WTC11 (cell line): Measurements from ENCODE around the gene PRKCG. TPM values are rescaled to one million over a fixed set of nuclear protein-coding genes. Genes with fewer than 3 reads are reported as not detected.

ENCODE experiments used
- ATAC-seq: fragments of 200-7000 bp; cut with Tn5 transposase; 2 replicates; pipeline ENCODE4 v1.10.0; 2021; ENCODE audit warnings: mild to moderate bottlenecking, moderate library complexity
- CTCF ChIA-PET: fragments of 300-600 bp; sonication (Branson Sonifier 250); formaldehyde crosslinking; loops from one replicate; lab custom pipeline; 2021; ENCODE audit warnings: antibody characterized with exemption; lab: Charles Lee
- POLR2A ChIA-PET: fragments of 350-600 bp; sonication (Branson Sonifier 250); formaldehyde crosslinking; loops from one replicate; lab custom pipeline; 2021; ENCODE audit warnings: antibody characterized with exemption; lab: Charles Lee
- DNase-seq: peaks from one replicate; pipeline ENCODE4 v3.0.0; 2021; ENCODE audit warnings: low spot score
- H3K27ac Mint-ChIP-seq: 2 replicates; pipeline ENCODE4 v1.8.0; 2021; ENCODE audit warnings: mixed read lengths
- H3K27me3 Mint-ChIP-seq: 2 replicates; pipeline ENCODE4 v1.8.0; 2021; ENCODE audit warnings: low read depth, mild to moderate bottlenecking, moderate library complexity, mixed read lengths
- H3K36me3 Mint-ChIP-seq: 2 replicates; pipeline ENCODE4 v1.8.0; 2021; ENCODE audit warnings: mixed read lengths
- H3K4me1 Mint-ChIP-seq: 2 replicates; pipeline ENCODE4 v1.8.0; 2022; ENCODE audit warnings: mixed read lengths
- H3K4me3 Mint-ChIP-seq: 2 replicates; pipeline ENCODE4 v1.8.0; 2021; ENCODE audit warnings: mild to moderate bottlenecking, moderate library complexity, mixed read lengths
- H3K9me3 Mint-ChIP-seq: 2 replicates; pipeline ENCODE4 v1.8.0; 2021; ENCODE audit warnings: mixed read lengths
- CBFB ChIP-seq: sonication (generic); formaldehyde crosslinking; IDR thresholded peaks from 2 replicates; pipeline ENCODE4 v1.8.1; 2022; ENCODE audit warnings: mild to moderate bottlenecking, low read depth, missing genetic modification reagents
- CREM ChIP-seq: sonication (generic); formaldehyde crosslinking; IDR thresholded peaks from 2 replicates; pipeline ENCODE4 v1.8.1; 2022; ENCODE audit warnings: mild to moderate bottlenecking, missing genetic modification reagents, moderate library complexity
- ESRRA ChIP-seq: sonication (generic); formaldehyde crosslinking; IDR thresholded peaks from 2 replicates; pipeline ENCODE4 v1.8.1; 2022; ENCODE audit warnings: mild to moderate bottlenecking, missing genetic modification reagents, borderline replicate concordance
- GABPB1 ChIP-seq: sonication (generic); formaldehyde crosslinking; IDR thresholded peaks from 2 replicates; pipeline ENCODE4 v1.8.1; 2023; ENCODE audit warnings: mild to moderate bottlenecking, missing genetic modification reagents
- MAX ChIP-seq: sonication (generic); formaldehyde crosslinking; IDR thresholded peaks from 2 replicates; pipeline ENCODE4 v1.8.0; 2022; ENCODE audit warnings: mild to moderate bottlenecking, missing genetic modification reagents
- SMAD3 ChIP-seq: sonication (generic); formaldehyde crosslinking; IDR thresholded peaks from 2 replicates; pipeline ENCODE4 v1.8.0; 2022; ENCODE audit warnings: missing genetic modification reagents, mild to moderate bottlenecking, borderline replicate concordance
- SOX15 ChIP-seq: fragments of 250-450 bp; sonication (Bioruptor Pico); IDR thresholded peaks from 2 replicates; pipeline ENCODE4 v1.9.0; 2021; ENCODE audit warnings: mild to moderate bottlenecking
- STAT6 ChIP-seq: sonication (generic); formaldehyde crosslinking; conservative IDR thresholded peaks from 2 replicates; pipeline ENCODE4 v1.8.1; 2023; ENCODE audit warnings: mild to moderate bottlenecking, low read depth, missing genetic modification reagents, moderate library complexity
- ZNF232 ChIP-seq: sonication (generic); formaldehyde crosslinking; IDR thresholded peaks from 2 replicates; pipeline ENCODE4 v1.8.0; 2022; ENCODE audit warnings: mild to moderate bottlenecking, missing genetic modification reagents
- ZNF263 ChIP-seq: sonication (generic); formaldehyde crosslinking; IDR thresholded peaks from 2 replicates; pipeline ENCODE4 v1.8.1; 2022; ENCODE audit warnings: low read depth, mild to moderate bottlenecking, moderate library complexity, missing genetic modification reagents
- ZNF512 ChIP-seq: sonication (generic); formaldehyde crosslinking; IDR thresholded peaks from 2 replicates; pipeline ENCODE4 v1.8.1; 2022; ENCODE audit warnings: missing genetic modification reagents, borderline replicate concordance
- total RNA-seq: library from RNA; stranded (reverse); gene quantifications from 3 replicates; pipeline ENCODE4 v1.2.3, GENCODE V29; 2021
- TF ChIP-seq, protein P1 (sequence below): sonication (generic); formaldehyde crosslinking; IDR thresholded peaks from 2 replicates; pipeline ENCODE4 v1.8.1; 2022; ENCODE audit warnings: mild to moderate bottlenecking, missing genetic modification reagents, moderate library complexity, borderline replicate concordance
- TF ChIP-seq, protein P2 (sequence below): fragments of 250-450 bp; sonication (Bioruptor Pico); IDR thresholded peaks from 2 replicates; pipeline ENCODE4 v1.9.0; 2021; ENCODE audit warnings: mild to moderate bottlenecking

PRKCG gene
- total RNA-seq, 1 experiment from 2014 or later: 23.0 TPM

DNA sequence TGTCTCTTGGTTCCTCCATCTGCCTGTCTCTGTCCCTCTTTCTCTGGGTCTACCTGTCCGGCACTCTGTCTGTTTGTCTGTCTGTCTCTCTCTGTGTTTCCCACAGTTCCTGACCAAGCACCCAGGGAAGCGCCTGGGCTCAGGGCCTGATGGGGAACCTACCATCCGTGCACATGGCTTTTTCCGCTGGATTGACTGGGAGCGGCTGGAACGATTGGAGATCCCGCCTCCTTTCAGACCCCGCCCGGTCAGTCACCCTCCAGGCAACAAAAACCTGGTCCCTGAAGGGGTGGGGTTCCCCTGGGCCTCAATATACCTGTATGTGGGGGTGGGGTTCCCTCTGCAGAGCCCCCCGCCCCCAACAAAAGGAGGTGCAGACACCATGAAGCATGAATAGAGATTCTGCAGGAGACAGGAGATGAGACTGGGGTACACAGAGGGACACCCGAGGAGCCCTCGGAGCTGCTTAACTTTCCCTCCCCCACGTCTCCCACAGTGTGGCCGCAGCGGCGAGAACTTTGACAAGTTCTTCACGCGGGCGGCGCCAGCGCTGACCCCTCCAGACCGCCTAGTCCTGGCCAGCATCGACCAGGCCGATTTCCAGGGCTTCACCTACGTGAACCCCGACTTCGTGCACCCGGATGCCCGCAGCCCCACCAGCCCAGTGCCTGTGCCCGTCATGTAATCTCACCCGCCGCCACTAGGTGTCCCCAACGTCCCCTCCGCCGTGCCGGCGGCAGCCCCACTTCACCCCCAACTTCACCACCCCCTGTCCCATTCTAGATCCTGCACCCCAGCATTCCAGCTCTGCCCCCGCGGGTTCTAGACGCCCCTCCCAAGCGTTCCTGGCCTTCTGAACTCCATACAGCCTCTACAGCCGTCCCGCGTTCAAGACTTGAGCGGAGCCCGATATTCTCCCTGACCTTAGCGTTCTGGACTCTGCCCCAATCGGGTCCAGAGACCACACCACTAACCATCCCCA is 24.5 kb downstream of the PRKCG start (continued):
- TF ChIP-seq STAT6 (CRISPR knock-in tag) (0 out of 2 replicates have a peak, but pooled peaks have one; percentile 55), SMAD3 (no peak), ZNF232 (CRISPR knock-in tag) (no peak), ESRRA (no peak), ZNF263 (CRISPR knock-in tag) (0 out of 2 replicates have a peak, but pooled peaks have one; percentile 4)
- TF ChIP-seq, protein P1, sequence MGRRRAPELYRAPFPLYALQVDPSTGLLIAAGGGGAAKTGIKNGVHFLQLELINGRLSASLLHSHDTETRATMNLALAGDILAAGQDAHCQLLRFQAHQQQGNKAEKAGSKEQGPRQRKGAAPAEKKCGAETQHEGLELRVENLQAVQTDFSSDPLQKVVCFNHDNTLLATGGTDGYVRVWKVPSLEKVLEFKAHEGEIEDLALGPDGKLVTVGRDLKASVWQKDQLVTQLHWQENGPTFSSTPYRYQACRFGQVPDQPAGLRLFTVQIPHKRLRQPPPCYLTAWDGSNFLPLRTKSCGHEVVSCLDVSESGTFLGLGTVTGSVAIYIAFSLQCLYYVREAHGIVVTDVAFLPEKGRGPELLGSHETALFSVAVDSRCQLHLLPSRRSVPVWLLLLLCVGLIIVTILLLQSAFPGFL (CRISPR knock-in tag): no peak

GRCh38 chr19:53907193-53907581 is 25.2 kb downstream of the PRKCG start:
- TF ChIP-seq ZNF512 (CRISPR knock-in tag) (no peak), CBFB (CRISPR knock-in tag) (no peak), CREM (CRISPR knock-in tag) (no peak), GABPB1 (CRISPR knock-in tag) (no peak), MAX (no peak), SOX15 (CRISPR knock-in tag) (no peak)
- TF ChIP-seq, protein P2, sequence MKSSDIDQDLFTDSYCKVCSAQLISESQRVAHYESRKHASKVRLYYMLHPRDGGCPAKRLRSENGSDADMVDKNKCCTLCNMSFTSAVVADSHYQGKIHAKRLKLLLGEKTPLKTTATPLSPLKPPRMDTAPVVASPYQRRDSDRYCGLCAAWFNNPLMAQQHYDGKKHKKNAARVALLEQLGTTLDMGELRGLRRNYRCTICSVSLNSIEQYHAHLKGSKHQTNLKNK: no peak
- TF ChIP-seq, protein P1 (CRISPR knock-in tag): no peak
- Mint-ChIP-seq H3K27ac (no peak overlapping the region), H3K4me3 (peak overlapping the region; percentile 88), H3K4me1 (peaks cover 37% of the 10 kb centered on the region), H3K9me3 (no peaks in the 10 kb centered on the region), H3K36me3 (0 out of 2 replicates have a peak, but pooled peaks cover 4% of the 10 kb centered on the region), H3K27me3 (peaks cover 66% of the 10 kb centered on the region)
- ATAC-seq (no peak), DNase-seq (peak; percentile 31)
- ChIA-PET POLR2A (interaction anchor here (0.6 to 2.0 kb wide), 4 partner anchors 17 to 252 kb away, joined by 3 to 8 read pairs (median 4); partner anchors contain the start of gene LENG1), CTCF (interaction anchor here (0.6 to 3.2 kb wide), 15 partner anchors 8 to 188 kb away, joined by 3 to 23 read pairs (median 7); partner anchors contain the start of genes MYADM and PRKCG)
